Measurements from ENCODE around the gene LRRC38.
A peak's percentile ranks its signal among the peaks of the same experiment; 100 is the strongest.

GRCh38 chr1:13469343-13469742 lies 44.5 kb downstream of the LRRC38 start:
- TF ChIP-seq EZH2 (IDR thresholded peaks at IDR 0.05; ENCODE audit: low read depth, low read length, severe bottlenecking) (no peak), TAF1 (IDR thresholded peaks at IDR 0.05; ENCODE audit: low read depth, low read length) (no peak), MAX (IDR thresholded peaks at IDR 0.05) (no peak), POLR2A (IDR thresholded peaks at IDR 0.05; ENCODE audit: control extremely low read depth in 1 of 2, low read depth in 2 of 2, low read length in 2 of 2) (no peak), PHF8 (conservative IDR thresholded peaks at IDR 0.05; ENCODE audit: low read depth, low read length) (no peak), KDM1A (IDR thresholded peaks at IDR 0.05; ENCODE audit: borderline replicate concordance, low read length) (no peak), SP1 (IDR thresholded peaks at IDR 0.05; ENCODE audit: low read depth, low read length) (no peak), GTF2F1 (IDR thresholded peaks at IDR 0.05; ENCODE audit: borderline replicate concordance, low read depth, low read length) (no peak), MAFK (IDR thresholded peaks at IDR 0.05; ENCODE audit: low read depth, low read length) (no peak)
- TF ChIP-seq, protein P1, sequence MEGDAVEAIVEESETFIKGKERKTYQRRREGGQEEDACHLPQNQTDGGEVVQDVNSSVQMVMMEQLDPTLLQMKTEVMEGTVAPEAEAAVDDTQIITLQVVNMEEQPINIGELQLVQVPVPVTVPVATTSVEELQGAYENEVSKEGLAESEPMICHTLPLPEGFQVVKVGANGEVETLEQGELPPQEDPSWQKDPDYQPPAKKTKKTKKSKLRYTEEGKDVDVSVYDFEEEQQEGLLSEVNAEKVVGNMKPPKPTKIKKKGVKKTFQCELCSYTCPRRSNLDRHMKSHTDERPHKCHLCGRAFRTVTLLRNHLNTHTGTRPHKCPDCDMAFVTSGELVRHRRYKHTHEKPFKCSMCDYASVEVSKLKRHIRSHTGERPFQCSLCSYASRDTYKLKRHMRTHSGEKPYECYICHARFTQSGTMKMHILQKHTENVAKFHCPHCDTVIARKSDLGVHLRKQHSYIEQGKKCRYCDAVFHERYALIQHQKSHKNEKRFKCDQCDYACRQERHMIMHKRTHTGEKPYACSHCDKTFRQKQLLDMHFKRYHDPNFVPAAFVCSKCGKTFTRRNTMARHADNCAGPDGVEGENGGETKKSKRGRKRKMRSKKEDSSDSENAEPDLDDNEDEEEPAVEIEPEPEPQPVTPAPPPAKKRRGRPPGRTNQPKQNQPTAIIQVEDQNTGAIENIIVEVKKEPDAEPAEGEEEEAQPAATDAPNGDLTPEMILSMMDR (IDR thresholded peaks at IDR 0.05; ENCODE audit: control extremely low read depth in 1 of 3, insufficient read depth in 1 of 3, low read depth in 1 of 3, low read length in 3 of 3): peak in 2 of 3 experiments; percentile 16 to 29; a peak in 2 of 4 replicates
- TF ChIP-seq, protein P2, sequence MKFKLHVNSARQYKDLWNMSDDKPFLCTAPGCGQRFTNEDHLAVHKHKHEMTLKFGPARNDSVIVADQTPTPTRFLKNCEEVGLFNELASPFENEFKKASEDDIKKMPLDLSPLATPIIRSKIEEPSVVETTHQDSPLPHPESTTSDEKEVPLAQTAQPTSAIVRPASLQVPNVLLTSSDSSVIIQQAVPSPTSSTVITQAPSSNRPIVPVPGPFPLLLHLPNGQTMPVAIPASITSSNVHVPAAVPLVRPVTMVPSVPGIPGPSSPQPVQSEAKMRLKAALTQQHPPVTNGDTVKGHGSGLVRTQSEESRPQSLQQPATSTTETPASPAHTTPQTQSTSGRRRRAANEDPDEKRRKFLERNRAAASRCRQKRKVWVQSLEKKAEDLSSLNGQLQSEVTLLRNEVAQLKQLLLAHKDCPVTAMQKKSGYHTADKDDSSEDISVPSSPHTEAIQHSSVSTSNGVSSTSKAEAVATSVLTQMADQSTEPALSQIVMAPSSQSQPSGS (IDR thresholded peaks at IDR 0.05; ENCODE audit: low read length): no peak
